Activated naive CD4-positive, alpha-beta T cell treated with anti-CD3 and anti-CD28 coated beads, Interleukin-2, amount 50 U/mL, for 24 hours (primary cell): ENCODE data around the gene VWA3B.
"Not testable (repeated sequence)": the region's sequence is repeated elsewhere in the genome, so short reads cannot be mapped to it uniquely, and the experiment has no call there.

ENCODE experiments used
- H3K27ac Mint-ChIP-seq: one replicate; pipeline ENCODE4 v1.8.0; 2021; ENCODE audit warnings: mild to moderate bottlenecking, mixed read lengths
- H3K27me3 Mint-ChIP-seq: one replicate; pipeline ENCODE4 v1.8.0; 2021; ENCODE audit warnings: mixed read lengths
- H3K36me3 Mint-ChIP-seq: one replicate; pipeline ENCODE4 v1.8.0; 2021; ENCODE audit warnings: mixed read lengths
- H3K4me1 Mint-ChIP-seq: one replicate; pipeline ENCODE4 v1.8.0; 2021; ENCODE audit warnings: mixed read lengths
- H3K4me3 Mint-ChIP-seq: one replicate; pipeline ENCODE4 v1.8.0; 2021; ENCODE audit warnings: mild to moderate bottlenecking, mixed read lengths
- H3K9me3 Mint-ChIP-seq: one replicate; pipeline ENCODE4 v1.8.0; 2021; ENCODE audit warnings: mixed read lengths

VWA3B gene

DNA sequence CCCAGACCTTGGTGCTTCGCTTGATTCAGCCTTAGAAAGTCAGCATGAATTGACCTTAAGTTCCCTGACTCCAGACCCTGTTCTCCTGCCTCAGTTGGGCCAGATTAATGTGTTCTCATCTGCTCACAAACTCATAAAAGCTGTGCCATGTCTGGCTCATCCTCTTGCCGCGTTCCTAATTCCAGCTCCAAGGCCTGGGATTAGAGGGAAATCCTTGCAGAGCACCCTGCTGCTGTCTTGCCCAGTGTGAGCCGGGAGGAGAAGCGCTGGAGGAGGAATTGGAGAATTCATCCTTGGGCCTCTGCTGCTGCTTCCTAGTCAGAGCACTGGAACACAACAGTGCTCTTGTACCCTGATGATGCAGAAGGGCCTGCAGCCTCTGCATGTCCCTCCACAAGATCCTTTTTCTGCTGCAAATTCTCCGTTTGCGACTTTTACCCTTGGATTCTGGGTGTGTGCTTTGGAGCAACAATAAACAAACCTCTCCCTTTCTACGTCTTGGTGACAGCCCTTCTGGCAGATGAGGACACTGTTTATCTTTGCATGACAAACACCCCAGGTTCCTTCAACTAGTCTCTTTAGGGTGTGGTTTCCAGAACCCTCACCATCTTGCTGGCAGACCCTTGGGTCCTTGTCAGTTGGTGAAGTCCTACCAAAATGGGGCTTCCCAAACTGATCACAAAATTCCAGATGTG lies 212.4 kb downstream of the VWA3B start:
- H3K9me3 Mint-ChIP-seq, result no peaks in the 10 kb centered on the region
- H3K27ac Mint-ChIP-seq, result no peak overlapping the region
- peaks cover 10% of the 10 kb centered on the region for H3K27me3 Mint-ChIP-seq
- no peak overlapping the region for H3K4me3 Mint-ChIP-seq
- no peaks in the 10 kb centered on the region for H3K36me3 Mint-ChIP-seq
- no peaks in the 10 kb centered on the region for H3K4me1 Mint-ChIP-seq

DNA sequence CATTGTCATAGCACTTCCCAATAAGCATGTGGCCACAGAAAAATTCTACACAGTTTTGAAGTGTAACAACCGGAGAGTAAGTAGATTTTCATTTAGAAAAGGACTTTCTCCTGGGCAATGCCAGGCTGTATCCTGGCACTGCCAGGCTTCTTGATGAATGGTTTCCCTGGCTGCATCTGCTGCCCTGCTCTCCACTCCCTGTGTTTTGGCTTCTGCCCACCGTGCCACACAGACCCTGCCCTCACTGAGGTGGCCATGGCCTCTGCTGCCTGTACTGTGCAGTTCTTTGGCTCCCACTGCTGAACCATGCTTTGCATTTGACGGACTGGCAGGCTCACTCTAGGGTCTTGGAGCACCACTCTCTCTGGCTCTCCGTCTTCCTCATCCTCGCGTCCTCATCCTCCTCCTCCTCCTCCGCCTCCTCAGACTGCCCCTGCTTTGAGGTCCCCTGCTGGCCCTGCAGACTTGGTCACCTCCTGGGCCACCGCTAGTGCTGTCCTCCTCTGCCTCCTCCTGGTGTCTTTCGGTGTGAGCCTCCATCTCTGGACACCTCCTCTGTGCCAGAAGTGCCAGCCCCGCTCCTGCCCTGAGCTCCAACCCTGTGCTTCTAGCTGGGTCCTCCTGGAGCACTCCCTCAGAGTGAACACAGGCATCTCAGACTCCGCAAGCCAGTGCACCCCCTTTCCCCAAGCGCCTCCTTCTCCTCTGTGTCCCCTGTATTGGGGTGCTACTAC lies 213.3 kb downstream of the VWA3B start:
- H3K4me1 Mint-ChIP-seq, result no peaks in the 10 kb centered on the region
- H3K27ac Mint-ChIP-seq, result no peak overlapping the region
- H3K9me3 Mint-ChIP-seq, result no peaks in the 10 kb centered on the region
- peaks cover 10% of the 10 kb centered on the region for H3K27me3 Mint-ChIP-seq
- no peak overlapping the region for H3K4me3 Mint-ChIP-seq
- no peaks in the 10 kb centered on the region for H3K36me3 Mint-ChIP-seq

GRCh38 chr2:98301469-98301868 lies 214.5 kb downstream of the VWA3B start:
- Mint-ChIP-seq H3K4me3 (no peak overlapping the region), H3K36me3 (no peaks in the 10 kb centered on the region), H3K27ac (no peak overlapping the region), H3K4me1 (no peaks in the 10 kb centered on the region), H3K27me3 (peaks cover 14% of the 10 kb centered on the region), H3K9me3 (no peaks in the 10 kb centered on the region)

GRCh38 chr2:98307131-98307696 lies 220.2 kb downstream of the VWA3B start:
- not testable (repeated sequence) for H3K4me3 Mint-ChIP-seq, H3K27ac Mint-ChIP-seq, H3K9me3 Mint-ChIP-seq, H3K36me3 Mint-ChIP-seq, H3K4me1 Mint-ChIP-seq
- H3K27me3 Mint-ChIP-seq, result peaks cover 20% of the 10 kb centered on the region

- no peaks in the 10 kb centered on the region for H3K36me3 Mint-ChIP-seq
- H3K9me3 Mint-ChIP-seq, result no peaks in the 10 kb centered on the region
- H3K4me3 Mint-ChIP-seq, result no peak overlapping the region
- H3K27me3 Mint-ChIP-seq, result peaks cover 13% of the 10 kb centered on the region
- no peaks in the 10 kb centered on the region for H3K4me1 Mint-ChIP-seq
- no peak overlapping the region for H3K27ac Mint-ChIP-seq
Measured at GRCh38 chr2:98308068-98308467, 221.1 kb downstream of the VWA3B start.

DNA sequence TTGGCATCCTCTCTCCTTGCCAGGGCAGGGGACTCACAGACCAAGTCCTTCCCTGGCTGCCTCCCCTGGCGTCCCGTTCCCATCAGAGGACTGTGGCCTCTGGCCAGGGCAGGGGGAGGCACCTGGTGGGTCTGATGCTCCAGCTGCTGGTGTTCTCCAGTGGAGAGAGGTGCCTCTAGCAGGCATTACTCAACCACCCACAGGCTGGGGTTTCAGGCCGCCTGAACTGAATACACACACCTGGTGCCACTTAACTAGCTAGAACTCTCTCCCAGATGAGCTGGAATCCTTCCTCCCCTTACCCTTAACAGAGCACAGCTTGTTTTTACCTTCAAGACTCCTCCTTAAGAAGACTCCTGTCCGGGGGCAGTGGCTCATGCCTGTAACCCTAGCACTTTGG lies 221.6 kb downstream of the VWA3B start:
- H3K36me3 Mint-ChIP-seq, result no peaks in the 10 kb centered on the region
- H3K4me1 Mint-ChIP-seq, result no peaks in the 10 kb centered on the region
- no peak overlapping the region for H3K27ac Mint-ChIP-seq
- H3K27me3 Mint-ChIP-seq, result peaks cover 13% of the 10 kb centered on the region
- H3K9me3 Mint-ChIP-seq, result no peaks in the 10 kb centered on the region
- no peak overlapping the region for H3K4me3 Mint-ChIP-seq

GRCh38 chr2:98309580-98309979 lies 222.6 kb downstream of the VWA3B start:
- Mint-ChIP-seq H3K36me3 (no peaks in the 10 kb centered on the region), H3K9me3 (no peaks in the 10 kb centered on the region), H3K4me3 (no peak overlapping the region), H3K27ac (no peak overlapping the region), H3K4me1 (no peaks in the 10 kb centered on the region), H3K27me3 (peaks cover 12% of the 10 kb centered on the region)

DNA sequence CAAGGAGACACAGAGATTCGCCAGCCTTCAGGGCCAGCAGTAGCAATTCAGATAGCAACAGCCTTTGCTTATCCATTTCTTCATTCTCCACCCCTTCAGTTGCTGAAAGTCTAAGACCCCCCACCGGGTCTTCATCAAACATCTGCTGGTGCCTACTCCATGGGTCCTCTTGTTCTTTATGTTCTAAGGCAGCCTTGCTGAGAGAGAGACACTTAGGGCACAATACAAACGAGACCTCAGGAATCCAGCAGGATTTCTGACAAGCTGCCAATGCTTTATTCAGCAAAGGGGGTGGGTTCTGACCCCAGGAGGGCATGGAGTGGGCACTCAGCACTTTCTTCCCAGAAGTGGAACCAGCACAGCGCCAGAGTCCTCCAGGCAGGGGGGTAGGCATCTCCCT lies 223.0 kb downstream of the VWA3B start:
- H3K27me3 Mint-ChIP-seq, result peaks cover 12% of the 10 kb centered on the region
- no peaks in the 10 kb centered on the region for H3K9me3 Mint-ChIP-seq
- no peaks in the 10 kb centered on the region for H3K36me3 Mint-ChIP-seq
- H3K27ac Mint-ChIP-seq, result no peak overlapping the region
- no peak overlapping the region for H3K4me3 Mint-ChIP-seq
- no peaks in the 10 kb centered on the region for H3K4me1 Mint-ChIP-seq

DNA sequence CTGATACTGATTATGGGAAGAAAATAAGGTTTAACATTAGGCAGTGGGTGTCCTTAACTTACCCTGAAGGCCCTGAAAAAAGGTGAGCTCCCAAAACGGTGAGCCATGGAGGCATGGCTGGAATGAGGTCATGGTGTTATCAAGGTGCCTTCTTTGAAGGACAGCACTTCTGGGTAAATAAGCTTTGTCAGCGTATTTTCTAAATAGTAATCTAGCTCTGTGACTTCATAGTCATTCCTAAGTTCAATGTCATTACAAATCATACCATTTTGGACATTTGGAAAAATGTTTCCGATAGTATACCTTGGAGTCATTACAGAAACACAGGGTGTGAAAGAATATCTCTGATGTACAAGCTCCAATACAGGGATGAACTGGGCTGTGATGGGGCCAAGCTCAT lies 224.1 kb downstream of the VWA3B start:
- Mint-ChIP-seq H3K4me3 (no peak overlapping the region), H3K9me3 (no peaks in the 10 kb centered on the region), H3K36me3 (no peaks in the 10 kb centered on the region), H3K27ac (no peak overlapping the region), H3K4me1 (no peaks in the 10 kb centered on the region), H3K27me3 (peaks cover 8% of the 10 kb centered on the region)

DNA sequence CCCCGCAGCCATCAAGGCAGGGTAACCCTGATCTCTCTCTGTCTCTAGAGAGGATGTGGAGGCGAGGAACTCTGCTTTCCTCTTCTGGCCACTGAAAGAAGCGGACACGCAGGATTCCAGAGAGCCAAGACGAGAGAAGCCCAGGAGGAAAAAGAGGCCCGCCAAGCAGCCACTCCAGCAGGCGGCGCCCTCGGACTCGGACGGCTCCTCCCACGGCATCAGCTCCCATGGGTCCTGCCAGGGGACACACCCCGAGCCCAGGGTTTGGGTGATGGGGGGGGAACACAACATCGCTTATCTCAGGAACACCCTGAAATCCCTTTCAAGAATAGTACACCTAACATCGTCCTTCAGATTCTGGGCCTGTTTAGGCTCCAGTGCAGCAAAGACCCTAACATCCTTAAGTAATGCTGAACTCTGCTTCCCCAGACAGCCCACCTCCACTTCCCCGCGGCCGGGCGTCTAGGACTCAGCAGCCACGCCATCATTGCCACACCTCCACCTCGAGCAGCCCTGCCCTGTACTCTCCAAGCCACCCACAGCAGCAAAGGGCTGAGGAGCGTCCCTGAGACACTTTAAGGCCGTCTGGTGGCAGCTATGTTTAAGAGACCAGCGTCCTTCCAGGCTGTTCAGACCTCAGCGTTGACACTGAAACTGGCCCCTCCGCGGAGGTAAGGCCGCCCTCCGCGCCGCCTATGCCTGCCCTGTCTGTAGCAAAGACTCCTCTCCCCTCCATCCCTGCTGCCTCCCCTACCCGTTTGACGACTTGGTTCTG lies 225.0 kb downstream of the VWA3B start:
- Mint-ChIP-seq H3K27me3 (peaks cover 8% of the 10 kb centered on the region), H3K9me3 (no peaks in the 10 kb centered on the region), H3K36me3 (no peaks in the 10 kb centered on the region), H3K27ac (no peak overlapping the region), H3K4me1 (no peaks in the 10 kb centered on the region), H3K4me3 (no peak overlapping the region)

GRCh38 chr2:98313492-98314250 lies 226.7 kb downstream of the VWA3B start:
- Mint-ChIP-seq H3K36me3 (peaks cover 3% of the 10 kb centered on the region), H3K4me1 (no peaks in the 10 kb centered on the region), H3K4me3 (no peak overlapping the region), H3K27ac (no peak overlapping the region), H3K9me3 (peaks cover 5% of the 10 kb centered on the region), H3K27me3 (peaks cover 8% of the 10 kb centered on the region)

- Mint-ChIP-seq H3K4me3 (no peak overlapping the region), H3K4me1 (no peaks in the 10 kb centered on the region), H3K27ac (no peak overlapping the region), H3K9me3 (peaks cover 5% of the 10 kb centered on the region), H3K36me3 (peaks cover 4% of the 10 kb centered on the region), H3K27me3 (peaks cover 8% of the 10 kb centered on the region)
Measured at GRCh38 chr2:98314251-98314650, 227.3 kb downstream of the VWA3B start.

- Mint-ChIP-seq H3K4me3 (no peak overlapping the region), H3K36me3 (peaks cover 12% of the 10 kb centered on the region), H3K27ac (no peak overlapping the region), H3K4me1 (no peaks in the 10 kb centered on the region), H3K9me3 (peaks cover 13% of the 10 kb centered on the region), H3K27me3 (peaks cover 8% of the 10 kb centered on the region)
Measured at GRCh38 chr2:98315957-98316356, 229.0 kb downstream of the VWA3B start.

- Mint-ChIP-seq H3K9me3 (peaks cover 13% of the 10 kb centered on the region), H3K36me3 (peaks cover 12% of the 10 kb centered on the region), H3K4me3 (no peak overlapping the region), H3K4me1 (no peaks in the 10 kb centered on the region), H3K27ac (no peak overlapping the region), H3K27me3 (peaks cover 13% of the 10 kb centered on the region)
Measured at GRCh38 chr2:98317214-98317613, 230.2 kb downstream of the VWA3B start.

DNA sequence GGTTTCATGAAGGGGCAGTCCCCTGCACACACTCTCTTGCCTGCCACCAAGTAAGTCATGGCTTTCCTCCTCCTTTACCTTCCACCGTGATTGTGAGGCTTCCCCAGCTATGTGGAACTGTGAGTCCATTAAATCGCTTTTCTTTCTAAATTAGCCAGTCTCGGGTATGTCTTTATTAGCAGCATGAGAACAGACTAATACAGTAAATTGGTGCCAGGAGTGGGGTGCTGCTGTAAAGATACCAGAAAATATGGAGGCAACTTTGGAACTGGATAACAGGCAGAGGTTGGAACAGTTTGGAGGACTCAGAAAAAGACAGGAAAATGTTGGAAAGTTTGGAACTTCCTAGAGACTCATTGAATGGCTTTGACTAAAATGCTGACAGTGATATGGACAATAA lies 233.2 kb downstream of the VWA3B start:
- H3K27ac Mint-ChIP-seq, H3K4me1 Mint-ChIP-seq, H3K4me3 Mint-ChIP-seq: not testable (repeated sequence)
- H3K9me3 Mint-ChIP-seq, result peaks cover 20% of the 10 kb centered on the region
- peaks cover 12% of the 10 kb centered on the region for H3K36me3 Mint-ChIP-seq
- H3K27me3 Mint-ChIP-seq, result peaks cover 16% of the 10 kb centered on the region
